Endothelial cell of umbilical vein (primary cell): ENCODE results near the gene MED27. TPM values are rescaled to one million over a fixed set of nuclear protein-coding genes. Genes with fewer than 3 reads are reported as not detected.

Experiments used
- BruUV-seq: library from RNA; stranded (reverse); fragments of 400-500 nt; replicated peaks from 2 replicates; lab custom pipeline; 2021; lab: Mats Ljungman, UMichigan
- CTCF ChIA-PET: fragments of 300-600, 350-600 bp; sonication (Branson Sonifier 250); formaldehyde crosslinking; loops from one replicate; lab custom pipeline; 2021; ENCODE audit warnings: antibody characterized with exemption, inconsistent platforms; lab: Charles Lee
- POLR2A ChIA-PET: fragments of 300-600, 350-600 bp; sonication (Branson Sonifier 250); formaldehyde crosslinking; loops from one replicate; lab custom pipeline; 2021; ENCODE audit warnings: antibody characterized with exemption, inconsistent platforms; lab: Charles Lee
- DNase-seq: peaks from one replicate; pipeline ENCODE4 v3.0.0-alpha.2; 2011; ENCODE audit warnings: low read depth, low spot score
- FAIRE-seq: peaks from 2 replicates; lab custom pipeline; 2011; peaks lifted over from hg19 to GRCh38; lab: Jason Lieb, UNC
- H2AFZ ChIP-seq: 2 replicates; pipeline ENCODE4 v1.6.0; 2012; ENCODE audit warnings: low read depth, low read length, control low read depth, inconsistent platforms
- H3K27ac ChIP-seq: 2 replicates; pipeline ENCODE4 v1.5.1; 2011; ENCODE audit warnings: low read depth, mild to moderate bottlenecking, control low read depth, low read length, moderate library complexity; ENCODE audit not compliant: insufficient read depth
- H3K27me3 ChIP-seq, 2 experiments: 2 replicates each; pipeline versions ENCODE4 v1.6.0 to v1.6.1; 2011; ENCODE audit warnings: low read length in 2 of 2, mixed read lengths in 1 of 2; ENCODE audit not compliant: control insufficient read depth in 2 of 2, insufficient read depth in 2 of 2
- H3K36me3 ChIP-seq, 2 experiments: 2 replicates in 1 of 2; 3 replicates in 1 of 2; pipeline ENCODE4 v1.5.1; 2011; ENCODE audit warnings: low read length in 2 of 2, mild to moderate bottlenecking in 1 of 2, moderate library complexity in 1 of 2; ENCODE audit not compliant: control insufficient read depth in 2 of 2, insufficient read depth in 2 of 2; ENCODE audit errors: extremely low read depth in 1 of 2
- H3K4me1 ChIP-seq: 3 replicates; pipeline ENCODE4 v1.5.1; 2011; ENCODE audit warnings: mild to moderate bottlenecking, low read length; ENCODE audit not compliant: control insufficient read depth, insufficient read depth; ENCODE audit errors: extremely low read depth
- H3K4me2 ChIP-seq: 2 replicates; pipeline ENCODE4 v1.6.1; 2011; ENCODE audit warnings: low read length, control low read depth, mixed read lengths; ENCODE audit not compliant: insufficient read depth
- H3K4me3 ChIP-seq, 3 experiments: fragments of 200-600 bp in 1 of 3; sonication (generic), shearing (Covaris generic) in 1 of 3; replicated peaks in 1 of 3; 2 replicates each; pipeline ENCODE4 v1.5.1; 2011 to 2016; ENCODE audit warnings: control low read depth in 3 of 3, low read length in 3 of 3, mild to moderate bottlenecking in 2 of 3, inconsistent platforms in 1 of 3, low read depth in 1 of 3, moderate library complexity in 1 of 3; ENCODE audit not compliant: insufficient read depth in 1 of 3
- H3K79me2 ChIP-seq: 2 replicates; pipeline ENCODE4 v1.6.0; 2012; ENCODE audit warnings: low read length, inconsistent platforms; ENCODE audit not compliant: control insufficient read depth, insufficient read depth
- H3K9ac ChIP-seq: replicated peaks from 2 replicates; pipeline ENCODE3; 2011; ENCODE audit warnings: low read length, control low read depth; ENCODE audit not compliant: insufficient read depth; ENCODE audit errors: extremely low read depth
- H3K9me1 ChIP-seq: replicated peaks from 3 replicates; pipeline ENCODE4 v1.6.0; 2011; ENCODE audit warnings: mild to moderate bottlenecking, low read length; ENCODE audit not compliant: control insufficient read depth, insufficient read depth; ENCODE audit errors: extremely low read depth
- H3K9me3 ChIP-seq: replicated peaks from 2 replicates; pipeline ENCODE4 v1.5.1; 2012; ENCODE audit warnings: low read length, inconsistent platforms; ENCODE audit not compliant: control insufficient read depth, insufficient read depth
- H4K20me1 ChIP-seq: replicated peaks from 2 replicates; pipeline ENCODE3; 2011; ENCODE audit warnings: mild to moderate bottlenecking, low read length; ENCODE audit not compliant: control insufficient read depth, insufficient read depth; ENCODE audit errors: extremely low read depth
- CTCF ChIP-seq, 2 donors: IDR thresholded peaks; 1 replicate in 1 of 2; 2 replicates in 1 of 2; pipeline ENCODE4 v1.5.1; 2011; ENCODE audit warnings: low read length in 2 of 2, mild to moderate bottlenecking in 2 of 2, moderate library complexity in 2 of 2, control low read depth in 1 of 2, inconsistent platforms in 1 of 2, low read depth in 1 of 2; ENCODE audit not compliant: insufficient read depth in 1 of 2; ENCODE audit errors: extremely low read depth in 1 of 2
- EZH2 ChIP-seq: IDR thresholded peaks from 2 replicates; pipeline ENCODE4 v1.6.1; 2012; ENCODE audit warnings: borderline replicate concordance, low read depth, mild to moderate bottlenecking, moderate library complexity, low read length, inconsistent platforms; ENCODE audit not compliant: severe bottlenecking
- GATA2 ChIP-seq: IDR thresholded peaks from 2 replicates; pipeline ENCODE4 v1.7.0; 2011; ENCODE audit warnings: low read depth, mild to moderate bottlenecking, moderate library complexity, mixed read lengths, low read length; ENCODE audit not compliant: insufficient read length, insufficient read depth
- JUN ChIP-seq: IDR thresholded peaks from 2 replicates; pipeline ENCODE4 v1.6.1; 2011; ENCODE audit warnings: borderline replicate concordance, low read depth; ENCODE audit not compliant: insufficient read length, insufficient read depth
- MAX ChIP-seq: IDR thresholded peaks from 2 replicates; pipeline ENCODE4 v1.6.1; 2011; ENCODE audit not compliant: insufficient read depth, insufficient read length
- MYC ChIP-seq: IDR thresholded peaks from one replicate; pipeline ENCODE4 v1.6.1; 2011; ENCODE audit warnings: mild to moderate bottlenecking, low read depth, low read length
- POLR2A ChIP-seq: IDR thresholded peaks from 2 replicates; pipeline ENCODE4 v1.6.1; 2012; ENCODE audit warnings: low read depth, mild to moderate bottlenecking, control low read depth, low read length
- POLR2AphosphoS5 ChIP-seq: IDR thresholded peaks from 2 replicates; pipeline ENCODE4 v1.6.1; 2012; ENCODE audit warnings: low read depth, mild to moderate bottlenecking, control low read depth, low read length, moderate library complexity; ENCODE audit not compliant: insufficient read depth
- dilution Hi-C: fragments of 300-500 bp; cut with MboI; formaldehyde crosslinking; loops from one replicate; pipeline ENCODE4 v1.15.0; 2019; ENCODE audit warnings: low sequenced_read_pairs; ENCODE audit not compliant: extremely low pct_ligation_motif_present
- intact Hi-C: fragments of 100-400 bp; cut with micrococcal nuclease; formaldehyde crosslinking; loops from one replicate; pipeline ENCODE4 v1.10.0; 2022
- polyA plus RNA-seq, 4 experiments: library from polyadenylated mRNA; depleted of rRNA in 3 of 4; stranded (reverse) in 3 of 4; unstranded in 1 of 4; fragments of >200 nt; gene quantifications; 2 replicates each; pipeline versions ENCODE4 v1.2.1 to v1.2.3, GENCODE V29; 2011 to 2012; ENCODE audit warnings: missing spikeins in 1 of 4
- total RNA-seq: library from RNA; stranded (reverse); gene quantifications from 2 replicates; pipeline ENCODE4 v1.2.3, GENCODE V29; 2021

MED27 gene
- total and polyA plus RNA-seq, 2 donors (not counting 3 experiments of a cell fraction or from before 2014, with no cell fraction given): 27.9 to 47.8 TPM

GRCh38 chr9:131997779-131998178, 81.9 kb downstream of the MED27 start:
- no peak for FAIRE-seq
- Histone ChIP-seq H3K27me3 (no peaks in the 10 kb centered on the region), H3K79me2 (no peaks in the 10 kb centered on the region), H3K9me1 (no peaks in the 10 kb centered on the region), H2AFZ (no peak overlapping the region), H3K36me3 (no peaks in the 10 kb centered on the region), H4K20me1 (no peaks in the 10 kb centered on the region), H3K4me2 (no peak overlapping the region), H3K27ac (no peak overlapping the region), H3K4me3 (no peak overlapping the region), H3K9ac (no peak overlapping the region), H3K4me1 (peaks cover 4% of the 10 kb centered on the region), H3K9me3 (no peaks in the 10 kb centered on the region)
- no peak for DNase-seq
- ChIA-PET POLR2A (no interaction called here), CTCF (interaction anchor here (1.5 kb wide), 1 partner anchor 8 kb away, joined by 3 read pairs; no protein-coding TSS in a partner anchor)
- intact Hi-C loops (no loop called here), dilution Hi-C loops (no loop called here)
- no TSS peak for BruUV-seq
- TF ChIP-seq CTCF (IDR thresholded peaks at IDR 0.05; ENCODE audit: extremely low read depth in 1 of 2, insufficient read depth in 1 of 2, low read depth in 1 of 2, low read length in 2 of 2) (no peak), POLR2A (no peak), EZH2 (no peak), JUN (no peak), MYC (no peak), MAX (no peak)

GRCh38 chr9:131997076-131997475, 82.6 kb downstream of the MED27 start:
- Histone ChIP-seq H3K36me3 (no peaks in the 10 kb centered on the region), H4K20me1 (no peaks in the 10 kb centered on the region), H3K27ac (no peak overlapping the region), H3K4me2 (no peak overlapping the region), H3K79me2 (no peaks in the 10 kb centered on the region), H3K27me3 (no peaks in the 10 kb centered on the region), H3K4me1 (peaks cover 4% of the 10 kb centered on the region), H3K9me3 (no peaks in the 10 kb centered on the region), H3K9ac (no peak overlapping the region), H3K4me3 (no peak overlapping the region), H2AFZ (no peak overlapping the region), H3K9me1 (no peaks in the 10 kb centered on the region)
- dilution Hi-C loops (no loop called here), intact Hi-C loops (no loop called here)
- DNase-seq (no peak), FAIRE-seq (no peak)
- no TSS peak for BruUV-seq
- CTCF ChIA-PET: no interaction called here
- TF ChIP-seq JUN: no peak
- no peak for TF ChIP-seq CTCF (IDR thresholded peaks at IDR 0.05; ENCODE audit: extremely low read depth in 1 of 2, insufficient read depth in 1 of 2, low read depth in 1 of 2, low read length in 2 of 2)
- no peak for TF ChIP-seq MYC
- TF ChIP-seq POLR2AphosphoS5: no peak
- TF ChIP-seq MAX: no peak
- no peak for TF ChIP-seq GATA2
- TF ChIP-seq EZH2: no peak
- POLR2A ChIA-PET: no interaction called here
